Neural crest cell (in vitro differentiated cells): ENCODE results near the gene MYLK2. TPM values are rescaled to one million over a fixed set of nuclear protein-coding genes. Genes with fewer than 3 reads are reported as not detected.

Experiments
- DNase-seq: peaks from one replicate; pipeline ENCODE4 v3.0.0; 2021; ENCODE audit warnings: low read depth, mixed read lengths, low spot score
- H3K27ac Mint-ChIP-seq: one replicate; pipeline ENCODE4 v1.8.0; 2021; ENCODE audit warnings: mild to moderate bottlenecking, mixed read lengths; ENCODE audit not compliant: unreplicated experiment
- H3K27me3 Mint-ChIP-seq: 2 replicates; pipeline ENCODE4 v1.8.0; 2021; ENCODE audit warnings: low read depth, mild to moderate bottlenecking, mixed read lengths
- H3K36me3 Mint-ChIP-seq: 2 replicates; pipeline ENCODE4 v1.8.0; 2021; ENCODE audit warnings: low read depth, mild to moderate bottlenecking, mixed read lengths
- H3K4me1 Mint-ChIP-seq: 2 replicates; pipeline ENCODE4 v1.8.0; 2021; ENCODE audit warnings: mixed read lengths
- H3K4me3 Mint-ChIP-seq: one replicate; pipeline ENCODE4 v1.8.0; 2021; ENCODE audit warnings: mild to moderate bottlenecking, mixed read lengths
- H3K9me3 Mint-ChIP-seq: 2 replicates; pipeline ENCODE4 v1.8.0; 2021; ENCODE audit warnings: mixed read lengths
- total RNA-seq: library from RNA; stranded (reverse); gene quantifications from 2 replicates; pipeline ENCODE4 v1.2.1, GENCODE V29; 2021
- TF ChIP-seq, protein P1 (sequence below): fragments of 200-600 bp; sonication (generic); conservative IDR thresholded peaks from 2 replicates; pipeline ENCODE4 v1.5.0; 2021; ENCODE audit warnings: antibody characterized with exemption, mild to moderate bottlenecking

MYLK2 gene
- total RNA-seq, 1 donor from 2014 or later = 1.6 TPM

GRCh38 chr20:31883829-31884228 is 64.7 kb downstream of the MYLK2 start:
- TF ChIP-seq, protein P1, sequence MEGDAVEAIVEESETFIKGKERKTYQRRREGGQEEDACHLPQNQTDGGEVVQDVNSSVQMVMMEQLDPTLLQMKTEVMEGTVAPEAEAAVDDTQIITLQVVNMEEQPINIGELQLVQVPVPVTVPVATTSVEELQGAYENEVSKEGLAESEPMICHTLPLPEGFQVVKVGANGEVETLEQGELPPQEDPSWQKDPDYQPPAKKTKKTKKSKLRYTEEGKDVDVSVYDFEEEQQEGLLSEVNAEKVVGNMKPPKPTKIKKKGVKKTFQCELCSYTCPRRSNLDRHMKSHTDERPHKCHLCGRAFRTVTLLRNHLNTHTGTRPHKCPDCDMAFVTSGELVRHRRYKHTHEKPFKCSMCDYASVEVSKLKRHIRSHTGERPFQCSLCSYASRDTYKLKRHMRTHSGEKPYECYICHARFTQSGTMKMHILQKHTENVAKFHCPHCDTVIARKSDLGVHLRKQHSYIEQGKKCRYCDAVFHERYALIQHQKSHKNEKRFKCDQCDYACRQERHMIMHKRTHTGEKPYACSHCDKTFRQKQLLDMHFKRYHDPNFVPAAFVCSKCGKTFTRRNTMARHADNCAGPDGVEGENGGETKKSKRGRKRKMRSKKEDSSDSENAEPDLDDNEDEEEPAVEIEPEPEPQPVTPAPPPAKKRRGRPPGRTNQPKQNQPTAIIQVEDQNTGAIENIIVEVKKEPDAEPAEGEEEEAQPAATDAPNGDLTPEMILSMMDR = no peak
- Mint-ChIP-seq H3K4me1 (peaks cover 19% of the 10 kb centered on the region), H3K27ac (no peak overlapping the region), H3K4me3 (no peak overlapping the region), H3K36me3 (no peaks in the 10 kb centered on the region), H3K27me3 (peaks cover 24% of the 10 kb centered on the region), H3K9me3 (no peaks in the 10 kb centered on the region)
- DNase-seq = no peak

Other genes starting within 250 kb of the MYLK2 start
- gene ID1, start 214.1 kb upstream of the MYLK2 start, total RNA-seq = 4.3 and 5.8 TPM in 2 replicates
- gene COX4I2, start 181.4 kb upstream of the MYLK2 start, total RNA-seq = not detected in 2 replicates
- 74.3 and 74.8 TPM in 2 replicates for gene BCL2L1, start 96.5 kb upstream of the MYLK2 start, total RNA-seq
- 208 and 210 TPM in 2 replicates for gene TPX2, start 80.1 kb upstream of the MYLK2 start, total RNA-seq
- gene FOXS1, start 26.2 kb downstream of the MYLK2 start, total RNA-seq = not detected in 2 replicates
- gene DUSP15, start 51.2 kb downstream of the MYLK2 start, total RNA-seq = 13.5 and 13.7 TPM in 2 replicates
- gene TTLL9, start 51.3 kb downstream of the MYLK2 start, total RNA-seq = 2.9 and 3.3 TPM in 2 replicates
- 32.0 and 34.9 TPM in 2 replicates for gene PDRG1, start 132.7 kb downstream of the MYLK2 start, total RNA-seq
- gene XKR7, start 148.8 kb downstream of the MYLK2 start, total RNA-seq = 4.5 and 4.9 TPM in 2 replicates
- gene CCM2L, start 191.1 kb downstream of the MYLK2 start, total RNA-seq = 0.14 and 0.26 TPM in 2 replicates
- gene HCK, start 232.9 kb downstream of the MYLK2 start, total RNA-seq = not detected in 2 replicates